D341Med (cell line): Measurements from ENCODE around the gene ODR4.
"Not testable (repeated sequence)": the region's sequence is repeated elsewhere in the genome, so short reads cannot be mapped to it uniquely, and the experiment has no call there.

Source experiments
- DNase-seq: peaks from one replicate; pipeline ENCODE4 v3.0.0; 2012; ENCODE audit warnings: low spot score

Gene ODR4

DNA sequence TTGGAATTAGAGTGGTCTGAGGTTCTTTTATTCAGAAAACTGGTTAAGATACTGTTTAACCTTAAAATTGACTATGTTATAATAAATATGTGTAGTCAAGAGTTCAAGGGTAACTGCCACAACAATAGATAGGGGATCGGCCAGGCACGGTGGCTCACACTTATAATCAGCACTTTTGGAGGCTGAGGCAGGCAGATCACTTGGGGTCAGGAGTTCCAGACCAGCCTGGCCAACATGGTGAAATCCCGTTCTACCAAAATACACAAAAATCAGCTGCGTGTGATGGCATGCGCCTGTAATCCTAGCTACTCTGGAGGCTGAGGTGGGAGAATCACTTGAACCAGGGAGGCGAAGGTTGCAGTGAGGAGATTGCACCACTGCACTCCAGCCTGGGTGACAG lies 45.8 kb downstream of the ODR4 start:
- no peak for DNase-seq

GRCh38 chr1:186424539-186424938 lies 48.9 kb downstream of the ODR4 start:
- peak; percentile 18 for DNase-seq

DNA sequence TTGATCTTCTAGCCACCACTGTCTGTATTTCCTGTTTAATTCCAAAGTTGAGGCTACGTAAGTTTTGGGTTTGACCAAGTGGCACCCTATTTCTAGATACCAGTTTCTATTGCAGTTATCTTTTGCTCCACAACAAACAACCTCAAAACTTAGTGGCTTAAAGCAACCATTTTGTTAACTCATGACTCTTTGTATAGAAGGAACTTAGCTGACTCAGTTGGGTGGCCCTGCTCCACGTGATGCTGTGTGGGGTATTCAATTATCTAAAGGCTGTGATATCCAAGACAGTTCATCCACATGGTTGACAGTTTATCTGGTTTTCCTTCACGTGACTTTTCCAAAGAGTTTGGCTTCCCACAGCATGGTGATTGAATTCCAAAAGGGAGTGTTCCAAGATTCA lies 50.5 kb downstream of the ODR4 start:
- no peak for DNase-seq

GRCh38 chr1:186429017-186429416 lies 53.4 kb downstream of the ODR4 start:
- no peak for DNase-seq

- no peak for DNase-seq
Observed at GRCh38 chr1:186435336-186435735, 59.7 kb downstream of the ODR4 start.

DNA sequence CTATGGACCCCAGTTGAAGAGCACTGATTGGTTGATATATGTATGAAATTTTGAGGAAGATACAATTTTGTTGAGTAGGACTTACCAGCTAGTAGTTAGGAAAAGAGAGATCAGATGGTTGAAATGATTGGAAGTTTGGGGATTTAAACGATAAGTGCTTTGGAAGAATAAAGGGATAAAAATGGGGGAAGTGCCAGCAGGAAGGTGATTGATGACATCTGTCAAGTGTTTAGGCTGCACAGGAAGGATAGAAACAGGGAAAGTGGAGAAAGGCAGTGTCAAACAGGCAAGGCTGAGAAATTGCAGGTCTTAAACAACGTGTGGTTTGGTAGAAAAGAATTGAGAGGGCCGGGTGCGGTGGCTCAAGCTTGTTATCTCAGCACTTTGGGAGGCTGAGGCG lies 62.9 kb downstream of the ODR4 start:
- DNase-seq: no peak

GRCh38 chr1:186440584-186440983 lies 64.9 kb downstream of the ODR4 start:
- DNase-seq: no peak

GRCh38 chr1:186442651-186443375 lies 67.2 kb downstream of the ODR4 start:
- no peak for DNase-seq

DNA sequence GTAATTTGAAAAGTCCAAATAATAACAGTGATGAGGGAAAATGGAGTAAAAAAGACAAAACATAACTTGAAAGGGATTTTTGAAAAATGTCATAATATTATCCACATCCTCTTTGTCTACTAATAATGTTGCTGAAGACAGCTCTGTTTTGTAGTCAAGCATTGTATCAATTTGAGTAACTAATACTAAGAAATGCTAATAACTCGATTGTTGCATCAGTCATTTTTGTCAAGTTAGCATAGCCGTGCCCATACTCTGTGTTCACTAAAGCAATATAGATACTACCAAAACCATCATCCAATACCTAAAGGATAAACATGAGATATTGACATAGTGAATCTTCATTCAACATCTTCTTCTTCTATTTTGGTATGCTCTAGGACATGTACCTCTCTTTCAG lies 68.0 kb downstream of the ODR4 start:
- no peak for DNase-seq

- no peak for DNase-seq
Observed at GRCh38 chr1:186446152-186446551, 70.5 kb downstream of the ODR4 start.

GRCh38 chr1:186454981-186455380 lies 79.3 kb downstream of the ODR4 start:
- no peak for DNase-seq

DNA sequence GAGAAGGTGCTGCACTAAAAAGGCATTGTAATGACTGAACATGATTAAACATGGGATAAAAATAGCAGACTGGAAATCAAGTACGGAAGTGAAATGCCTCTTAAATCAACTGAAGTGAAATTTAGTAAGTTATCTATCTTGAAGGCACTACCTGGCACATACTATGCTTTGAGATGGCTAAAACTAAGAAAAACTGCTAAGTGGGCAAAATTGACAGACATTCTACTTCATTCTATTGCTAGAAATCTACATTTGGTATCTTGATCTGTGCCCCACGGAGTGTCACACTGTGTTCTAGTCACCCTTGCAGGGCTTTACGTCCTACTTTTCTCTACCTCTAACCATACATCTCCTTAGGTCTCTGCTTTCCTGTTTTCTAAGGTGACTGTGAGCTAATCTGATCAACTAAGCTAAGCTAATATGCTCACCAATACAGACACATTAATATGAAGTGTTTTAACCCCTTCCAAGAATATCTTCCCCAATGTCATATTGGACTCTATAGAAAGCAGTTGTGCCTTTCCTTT lies 81.2 kb downstream of the ODR4 start:
- DNase-seq: no peak

DNA sequence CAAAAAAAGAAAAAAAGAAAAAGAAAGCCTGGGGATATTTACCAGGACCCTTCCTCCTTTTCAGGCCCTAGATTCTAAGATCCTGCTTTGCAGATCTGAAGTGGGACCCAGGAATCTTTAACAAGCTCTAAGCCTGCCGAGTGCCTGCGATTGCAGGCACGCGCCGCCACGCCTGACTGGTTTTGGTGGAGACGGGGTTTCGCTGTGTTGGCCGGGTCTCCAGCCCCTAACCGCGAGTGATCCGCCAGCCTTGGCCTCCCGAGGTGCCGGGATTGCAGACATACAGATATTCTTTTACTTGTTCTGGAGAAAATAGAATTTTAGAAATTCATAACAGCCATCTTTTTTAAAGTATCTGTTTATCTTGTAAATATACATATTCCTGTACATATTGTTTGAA lies 83.5 kb downstream of the ODR4 start:
- not testable (repeated sequence) for DNase-seq

GRCh38 chr1:186461014-186461413 lies 85.4 kb downstream of the ODR4 start, which contains the start of gene PDC:
Gene PDC, minus strand, starts transcription at chr1:186461114. Its CDS starts 11,655 bp downstream, at chr1:186449459.
- no peak for DNase-seq

DNA sequence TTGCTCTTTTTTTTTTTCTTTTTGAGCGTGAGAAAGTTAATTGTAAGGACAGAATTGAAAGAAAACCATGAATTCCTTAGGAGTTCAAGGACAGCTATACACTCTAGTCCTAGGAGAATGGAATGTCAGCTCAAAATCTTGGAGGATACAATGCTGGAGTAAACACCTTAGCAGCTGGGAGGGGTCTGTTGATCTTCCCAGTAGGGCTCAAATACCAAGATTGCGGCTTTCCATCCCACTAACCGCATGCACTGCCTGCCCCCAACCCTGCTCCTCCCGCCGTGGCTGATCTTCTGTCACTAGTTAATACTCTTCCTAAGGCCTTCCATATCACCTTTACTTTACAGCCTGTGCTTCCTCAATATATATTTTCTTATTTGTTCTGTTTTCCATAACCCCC lies 87.9 kb downstream of the ODR4 start:
- no peak for DNase-seq

DNA sequence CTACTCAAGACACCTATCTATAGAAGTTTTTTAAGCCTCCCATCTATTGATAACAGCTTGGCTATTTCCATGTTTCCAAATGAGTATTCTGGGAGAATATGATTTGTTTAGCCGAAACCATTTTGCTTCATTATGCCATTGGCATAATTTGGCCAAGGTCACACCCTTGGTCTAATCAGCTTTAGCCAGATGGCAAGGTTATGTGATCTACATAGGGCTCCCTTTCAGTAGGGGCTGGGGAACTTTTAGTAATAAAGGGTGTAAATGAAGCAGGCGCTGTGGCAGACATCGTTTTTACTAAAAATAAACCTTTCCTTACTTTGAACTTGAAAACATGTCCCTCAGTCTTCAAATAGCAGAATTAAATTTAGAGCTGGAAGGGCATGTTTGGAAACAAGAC lies 88.3 kb downstream of the ODR4 start:
- DNase-seq: no peak

- DNase-seq: not testable (repeated sequence)
Observed at GRCh38 chr1:186465491-186465890, 89.9 kb downstream of the ODR4 start.

GRCh38 chr1:186465946-186466345 lies 90.3 kb downstream of the ODR4 start:
- DNase-seq: no peak
